GM23338 (cell line): ENCODE results near the gene CRISPLD2. TPM values are rescaled to one million over a fixed set of nuclear protein-coding genes. Genes with fewer than 3 reads are reported as not detected.

ENCODE experiments used
- ATAC-seq: fragments of 200-7000 bp; cut with Tn5 transposase; 3 replicates; pipeline ENCODE4 v1.9.1; 2020
- DNase-seq: peaks from one replicate; pipeline ENCODE4 v3.0.0-alpha.2; 2015; ENCODE audit warnings: low spot score
- H2AFZ ChIP-seq: fragments of 200-600 bp; sonication (generic); 2 replicates; pipeline ENCODE4 v1.8.0; 2016; ENCODE audit warnings: antibody characterized with exemption, mild to moderate bottlenecking, moderate library complexity
- H3F3A ChIP-seq: fragments of 200-600 bp; sonication (generic); replicated peaks from 2 replicates; pipeline ENCODE4 v1.8.0; 2017; ENCODE audit warnings: antibody characterized with exemption, mixed run types, low read depth
- H3K27ac ChIP-seq: fragments of 200-600 bp; sonication (generic); 2 replicates; pipeline ENCODE4 v1.6.1; 2016; ENCODE audit warnings: low read depth
- H3K27me3 ChIP-seq: fragments of 200-600 bp; sonication (generic); 2 replicates; pipeline ENCODE4 v1.8.0; 2016; ENCODE audit warnings: mild to moderate bottlenecking, mixed run types, moderate library complexity; ENCODE audit not compliant: insufficient read depth
- H3K36me3 ChIP-seq: fragments of 200-600 bp; sonication (generic); 2 replicates; pipeline ENCODE4 v1.8.0; 2016; ENCODE audit warnings: mild to moderate bottlenecking; ENCODE audit not compliant: insufficient read depth
- H3K4me1 ChIP-seq: fragments of 200-600 bp; sonication (generic); 2 replicates; pipeline ENCODE4 v1.8.0; 2016; ENCODE audit warnings: mild to moderate bottlenecking, moderate library complexity; ENCODE audit not compliant: insufficient read depth
- H3K4me2 ChIP-seq: fragments of 200-600 bp; sonication (generic); 2 replicates; pipeline ENCODE4 v1.7.1; 2017; ENCODE audit warnings: mixed run types
- H3K4me3 ChIP-seq: fragments of 200-600 bp; sonication (generic); 2 replicates; pipeline ENCODE4 v1.6.1; 2016; ENCODE audit warnings: mixed run types
- H3K79me2 ChIP-seq: fragments of 200-600 bp; sonication (generic); replicated peaks from 2 replicates; pipeline ENCODE4 v1.8.0; 2017; ENCODE audit warnings: mild to moderate bottlenecking; ENCODE audit not compliant: insufficient read depth
- H3K9me2 ChIP-seq: fragments of 200-600 bp; sonication (generic); 2 replicates; pipeline ENCODE4 v1.8.0; 2017; ENCODE audit not compliant: insufficient read depth
- H4K20me1 ChIP-seq: fragments of 200-600 bp; sonication (generic); replicated peaks from 2 replicates; pipeline ENCODE4 v1.8.0; 2017; ENCODE audit warnings: mild to moderate bottlenecking; ENCODE audit not compliant: insufficient read depth
- H3K27ac Mint-ChIP-seq: 2 replicates; pipeline ENCODE4 v1.8.0; 2020; ENCODE audit warnings: inconsistent platforms, mild to moderate bottlenecking, moderate library complexity, mixed read lengths
- H3K27me3 Mint-ChIP-seq: 3 replicates; pipeline ENCODE4 v1.8.0; 2022; ENCODE audit warnings: low read depth, mild to moderate bottlenecking, moderate library complexity, mixed read lengths, inconsistent platforms; ENCODE audit not compliant: insufficient read depth, poor library complexity
- H3K36me3 Mint-ChIP-seq: 3 replicates; pipeline ENCODE4 v1.8.0; 2021; ENCODE audit warnings: low read depth, mild to moderate bottlenecking, inconsistent platforms, moderate library complexity, mixed read lengths
- H3K4me1 Mint-ChIP-seq: 3 replicates; pipeline ENCODE4 v1.8.0; 2020; ENCODE audit warnings: mild to moderate bottlenecking, inconsistent platforms, mixed read lengths
- H3K4me3 Mint-ChIP-seq: 3 replicates; pipeline ENCODE4 v1.8.0; 2021; ENCODE audit warnings: moderate library complexity, mild to moderate bottlenecking, inconsistent platforms, mixed read lengths
- H3K9me3 Mint-ChIP-seq: 3 replicates; pipeline ENCODE4 v1.8.0; 2020; ENCODE audit warnings: moderate library complexity, mild to moderate bottlenecking, inconsistent platforms, mixed read lengths
- CTCF ChIP-seq, 2 experiments: fragments of 200-600 bp in 1 of 2; sonication (generic) in 1 of 2; conservative IDR thresholded peaks; 2 replicates each; pipeline versions ENCODE4 v1.5.1 to v1.6.1; 2016 to 2017; ENCODE audit warnings: antibody characterized with exemption in 2 of 2, low read depth in 2 of 2, mild to moderate bottlenecking in 2 of 2, moderate library complexity in 1 of 2
- EZH2 ChIP-seq: fragments of 200-600 bp; sonication (generic); IDR thresholded peaks from one replicate; pipeline ENCODE4 v1.8.0; 2017; ENCODE audit warnings: antibody characterized with exemption, mild to moderate bottlenecking, low read depth; ENCODE audit not compliant: unreplicated experiment
- POLR2AphosphoS5 ChIP-seq: IDR thresholded peaks from 2 replicates; pipeline ENCODE4 v1.6.1; 2016; ENCODE audit warnings: antibody characterized with exemption, low read depth
- REST ChIP-seq: IDR thresholded peaks from one replicate; pipeline ENCODE4 v1.6.1; 2018; ENCODE audit warnings: antibody characterized with exemption; ENCODE audit not compliant: unreplicated experiment
- polyA plus RNA-seq: library from polyadenylated mRNA; unstranded; fragments of >200 nt; fragmentation: Nextera tagmentation; extraction: Ambion mirVana; gene quantifications from 2 replicates; pipeline ENCODE4 v1.2.1, GENCODE V29; 2016
- total RNA-seq: library from RNA; depleted of rRNA; stranded (reverse); fragments of >200 nt; shearing (Covaris generic); gene quantifications from 2 replicates; pipeline ENCODE4 v1.2.3, GENCODE V29; 2014
- TF ChIP-seq, protein P1 (sequence below): IDR thresholded peaks from 2 replicates; pipeline ENCODE4 v1.6.1; 2016; ENCODE audit warnings: antibody characterized with exemption

CRISPLD2 gene
- total and polyA plus RNA-seq, 2 experiments from 2014 or later: 2.6 to 8.3 TPM

DNA sequence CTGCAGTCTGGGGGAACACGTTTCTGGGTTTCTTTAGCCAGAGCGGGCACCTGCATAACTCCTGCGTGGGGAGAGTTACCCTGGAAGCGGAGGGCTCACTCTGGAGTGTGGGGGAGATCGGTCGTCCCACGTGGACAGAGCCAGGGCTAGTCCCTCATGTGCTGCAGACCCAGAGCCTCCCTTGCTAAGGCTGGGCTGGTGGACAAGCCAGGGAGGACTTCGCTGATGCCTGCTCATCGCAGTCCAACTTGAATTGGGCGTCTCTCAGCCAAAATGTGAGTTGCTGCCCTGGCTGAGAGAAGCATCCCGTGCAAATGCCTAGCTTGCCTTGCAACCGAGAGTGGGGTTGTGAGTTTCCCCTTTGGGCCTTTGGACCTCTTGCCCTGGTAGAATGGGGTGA, 986 bp downstream of the CRISPLD2 start (continued):
- no peak for TF ChIP-seq REST
- no peak for TF ChIP-seq CTCF (conservative IDR thresholded peaks at IDR 0.05; ENCODE audit: low read depth in 2 of 2)

- Histone ChIP-seq H3K36me3 (no peaks in the 10 kb centered on the region), H4K20me1 (no peaks in the 10 kb centered on the region), H3K4me3 (no peak overlapping the region), H3K79me2 (no peaks in the 10 kb centered on the region), H3K9me2 (no peaks in the 10 kb centered on the region), H3K27me3 (peaks cover 26% of the 10 kb centered on the region), H3F3A (no peaks in the 10 kb centered on the region), H3K27ac (no peak overlapping the region), H3K4me2 (no peak overlapping the region), H3K4me1 (0 out of 2 replicates have a peak, but pooled peaks cover 5% of the 10 kb centered on the region), H2AFZ (no peak overlapping the region)
- no peak overlapping the region for H3K4me3 Mint-ChIP-seq
- H3K36me3 Mint-ChIP-seq: no peaks in the 10 kb centered on the region
- TF ChIP-seq POLR2AphosphoS5: no peak
- TF ChIP-seq, protein P1, sequence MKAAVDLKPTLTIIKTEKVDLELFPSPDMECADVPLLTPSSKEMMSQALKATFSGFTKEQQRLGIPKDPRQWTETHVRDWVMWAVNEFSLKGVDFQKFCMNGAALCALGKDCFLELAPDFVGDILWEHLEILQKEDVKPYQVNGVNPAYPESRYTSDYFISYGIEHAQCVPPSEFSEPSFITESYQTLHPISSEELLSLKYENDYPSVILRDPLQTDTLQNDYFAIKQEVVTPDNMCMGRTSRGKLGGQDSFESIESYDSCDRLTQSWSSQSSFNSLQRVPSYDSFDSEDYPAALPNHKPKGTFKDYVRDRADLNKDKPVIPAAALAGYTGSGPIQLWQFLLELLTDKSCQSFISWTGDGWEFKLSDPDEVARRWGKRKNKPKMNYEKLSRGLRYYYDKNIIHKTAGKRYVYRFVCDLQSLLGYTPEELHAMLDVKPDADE: no peak
- peaks cover 8% of the 10 kb centered on the region for H3K4me1 Mint-ChIP-seq
- no peak overlapping the region for H3K27ac Mint-ChIP-seq
- peaks cover 19% of the 10 kb centered on the region for H3K27me3 Mint-ChIP-seq
- DNase-seq (no peak), ATAC-seq (no peak)
- no peaks in the 10 kb centered on the region; the same call in 2 of the 3 replicates for H3K9me3 Mint-ChIP-seq
Measured at GRCh38 chr16:84821179-84821578, 1.4 kb downstream of the CRISPLD2 start.

DNA sequence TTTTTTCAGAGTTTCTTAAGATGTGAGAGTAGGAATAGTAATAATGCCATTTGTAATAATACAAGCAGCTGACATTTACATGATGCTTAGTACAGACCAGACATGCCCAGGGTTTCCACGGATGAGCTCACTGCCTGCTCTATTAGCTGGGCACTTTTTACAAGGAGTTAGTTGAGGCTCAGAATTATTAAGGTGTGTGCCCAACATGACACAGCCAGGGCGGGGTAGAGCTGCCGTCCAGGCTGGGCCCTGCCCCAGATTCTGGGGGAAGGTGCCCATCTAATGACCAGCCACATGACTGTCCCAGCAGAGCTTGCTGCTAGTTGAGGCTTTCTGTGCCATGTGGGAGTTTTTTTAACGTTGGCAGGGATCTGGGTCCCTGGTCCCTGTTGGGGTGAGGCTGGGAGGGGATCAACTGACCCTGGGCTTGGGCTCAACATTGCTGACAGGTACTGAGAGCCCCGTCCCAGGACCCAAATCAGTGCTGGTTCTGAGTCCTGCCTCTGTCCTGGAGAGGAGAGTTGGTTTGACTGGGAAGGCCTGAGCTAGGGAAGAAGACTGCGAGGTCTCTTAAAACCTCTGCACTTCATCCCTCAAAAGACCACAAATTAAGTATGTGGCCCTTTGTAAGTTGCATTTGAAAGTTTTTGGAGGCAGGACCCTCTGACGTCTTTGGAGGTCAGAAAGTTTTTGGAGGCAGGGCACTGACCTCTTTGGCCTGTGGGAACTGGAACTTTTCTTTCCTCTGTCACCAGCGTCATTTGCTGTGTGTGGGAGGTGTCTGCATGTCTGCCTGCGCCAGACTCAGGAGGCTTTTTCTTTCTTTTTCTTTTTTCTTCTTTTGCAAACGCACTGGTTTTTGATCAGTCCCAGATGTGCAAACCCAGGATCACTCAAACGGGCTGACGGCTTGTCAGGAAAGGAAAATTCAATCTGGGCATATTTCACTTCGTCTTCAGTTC, 2.2 kb downstream of the CRISPLD2 start:
- H3K27me3 ChIP-seq: peaks cover 26% of the 10 kb centered on the region
- no peak for DNase-seq

More for the DNA sequence above, 2.2 kb downstream of the CRISPLD2 start:
- no peaks in the 10 kb centered on the region; the same call in 2 of the 3 replicates for H3K9me3 Mint-ChIP-seq
- H3K36me3 ChIP-seq: no peaks in the 10 kb centered on the region
- H3K36me3 Mint-ChIP-seq: no peaks in the 10 kb centered on the region
- no peak for TF ChIP-seq POLR2AphosphoS5
- no peak for TF ChIP-seq EZH2
- no peaks in the 10 kb centered on the region for H3K9me2 ChIP-seq
- no peaks in the 10 kb centered on the region for H3K79me2 ChIP-seq
- no peaks in the 10 kb centered on the region for H3F3A ChIP-seq
- H3K4me3 Mint-ChIP-seq: no peak overlapping the region
- no peak overlapping the region for H3K27ac ChIP-seq
- H3K4me3 ChIP-seq: no peak overlapping the region
- no peak overlapping the region for H3K4me2 ChIP-seq
- H3K27ac Mint-ChIP-seq: no peak overlapping the region
- 0 out of 2 replicates have a peak, but pooled peaks cover 5% of the 10 kb centered on the region for H3K4me1 ChIP-seq
- peaks cover 8% of the 10 kb centered on the region for H3K4me1 Mint-ChIP-seq
- H3K27me3 Mint-ChIP-seq: peaks cover 19% of the 10 kb centered on the region
- H4K20me1 ChIP-seq: no peaks in the 10 kb centered on the region
- no peak for ATAC-seq
- no peak overlapping the region for H2AFZ ChIP-seq
